Skeletal muscle tissue (tissue), 4 donors: ENCODE measurements around the gene TRAF3IP1. TPM values are rescaled to one million over a fixed set of nuclear protein-coding genes. Genes with fewer than 3 reads are reported as not detected.

Source experiments
- H3K27ac ChIP-seq: one replicate; pipeline ENCODE4 v1.7.0; 2013; ENCODE audit warnings: mild to moderate bottlenecking, low read depth, low read length, inconsistent platforms
- H3K27me3 ChIP-seq, 3 donors: one replicate each; pipeline ENCODE4 v1.7.0; 2013; ENCODE audit warnings: low read length in 3 of 3; ENCODE audit not compliant: control insufficient read depth in 3 of 3, insufficient read depth in 3 of 3
- H3K36me3 ChIP-seq, 3 donors: one replicate each; pipeline ENCODE4 v1.7.0; 2013; ENCODE audit warnings: low read length in 3 of 3; ENCODE audit not compliant: control insufficient read depth in 3 of 3, insufficient read depth in 3 of 3
- H3K4me1 ChIP-seq, 3 donors: one replicate each; pipeline ENCODE4 v1.7.0; 2013; ENCODE audit warnings: low read length in 3 of 3, mild to moderate bottlenecking in 3 of 3; ENCODE audit not compliant: control insufficient read depth in 3 of 3, insufficient read depth in 3 of 3
- H3K4me3 ChIP-seq, 3 donors: one replicate each; pipeline ENCODE4 v1.7.0; 2013; ENCODE audit warnings: low read length in 3 of 3
- H3K9ac ChIP-seq, 3 donors: one replicate each; pipeline ENCODE4 v1.7.0; 2013; ENCODE audit warnings: low read length in 3 of 3, mild to moderate bottlenecking in 3 of 3, moderate library complexity in 2 of 3, low read depth in 1 of 3
- H3K9me3 ChIP-seq, 3 donors: one replicate each; pipeline ENCODE4 v1.7.0; 2013; ENCODE audit warnings: low read length in 3 of 3; ENCODE audit not compliant: control insufficient read depth in 3 of 3
- total RNA-seq: library from RNA; depleted of rRNA; stranded (reverse); fragments of >200 nt; gene quantifications from one replicate; pipeline ENCODE4 v1.2.3, GENCODE V29; 2014
- donor health status: Osteomylitis.

The TRAF3IP1 gene
- total RNA-seq, 1 donor from 2014 or later, result 4.2 TPM

GRCh38 chr2:238422285-238422684, 102.0 kb downstream of the TRAF3IP1 start:
- Histone ChIP-seq H3K4me1 (peaks cover 10 to 30% (median 29%) of the 10 kb centered on the region in 3 donors), H3K27me3 (peaks cover 0 to 3% (median 3%) of the 10 kb centered on the region in 3 donors), H3K36me3 (no peaks in the 10 kb centered on the region), H3K27ac (no peak overlapping the region), H3K4me3 (no peak overlapping the region), H3K9ac (no peak overlapping the region), H3K9me3 (no peaks in the 10 kb centered on the region)

GRCh38 chr2:238422940-238423339, 102.6 kb downstream of the TRAF3IP1 start:
- no peak overlapping the region for H3K4me3 ChIP-seq
- H3K36me3 ChIP-seq, result no peaks in the 10 kb centered on the region
- H3K27me3 ChIP-seq, result peaks cover 0 to 3% (median 3%) of the 10 kb centered on the region in 3 donors
- H3K9ac ChIP-seq, result no peak overlapping the region
- H3K9me3 ChIP-seq, result no peaks in the 10 kb centered on the region
- H3K4me1 ChIP-seq, result peaks cover 16 to 37% (median 34%) of the 10 kb centered on the region in 3 donors
- H3K27ac ChIP-seq, result no peak overlapping the region

GRCh38 chr2:238423561-238424312, 103.4 kb downstream of the TRAF3IP1 start:
- Histone ChIP-seq H3K4me1 (peaks cover 18 to 38% (median 31%) of the 10 kb centered on the region in 3 donors), H3K36me3 (no peaks in the 10 kb centered on the region), H3K27ac (peak overlapping the region; percentile 47), H3K9me3 (no peaks in the 10 kb centered on the region), H3K9ac (no peak overlapping the region), H3K4me3 (no peak overlapping the region), H3K27me3 (peaks cover 0 to 3% (median 3%) of the 10 kb centered on the region in 3 donors)

GRCh38 chr2:238424313-238424700, 104.0 kb downstream of the TRAF3IP1 start:
- Histone ChIP-seq H3K36me3 (no peaks in the 10 kb centered on the region), H3K27me3 (peaks cover 0 to 3% (median 3%) of the 10 kb centered on the region in 3 donors), H3K9ac (no peak overlapping the region), H3K4me1 (peaks cover 18 to 36% (median 27%) of the 10 kb centered on the region in 3 donors), H3K4me3 (no peak overlapping the region), H3K9me3 (no peaks in the 10 kb centered on the region), H3K27ac (no peak overlapping the region)

- peaks cover 0 to 3% (median 0%) of the 10 kb centered on the region in 3 donors for H3K36me3 ChIP-seq
- no peak overlapping the region for H3K27ac ChIP-seq
- H3K4me1 ChIP-seq, result peaks cover 18 to 35% (median 18%) of the 10 kb centered on the region in 3 donors
- H3K27me3 ChIP-seq, result peaks cover 0 to 3% (median 3%) of the 10 kb centered on the region in 3 donors
- H3K4me3 ChIP-seq, result peak overlapping the region in 2 of 3 donors; percentile 88 to 91
- H3K9ac ChIP-seq, result peak overlapping the region in 2 of 3 donors; percentile 90 to 91
- H3K9me3 ChIP-seq, result no peaks in the 10 kb centered on the region
These were observed 105.2 kb downstream of the TRAF3IP1 start for GRCh38 chr2:238425505-238425978.

GRCh38 chr2:238425979-238426567, 105.8 kb downstream of the TRAF3IP1 start:
- peaks cover 17 to 33% (median 18%) of the 10 kb centered on the region in 3 donors for H3K4me1 ChIP-seq
- H3K27me3 ChIP-seq, result peaks cover 0 to 3% (median 3%) of the 10 kb centered on the region in 3 donors
- H3K9ac ChIP-seq, result peak overlapping the region; percentile 83 to 91 (median 90)
- H3K27ac ChIP-seq, result peak overlapping the region; percentile 83
- H3K36me3 ChIP-seq, result peaks cover 0 to 5% (median 0%) of the 10 kb centered on the region in 3 donors
- peak overlapping the region; percentile 77 to 91 (median 88) for H3K4me3 ChIP-seq
- no peaks in the 10 kb centered on the region for H3K9me3 ChIP-seq

GRCh38 chr2:238426568-238427434, 106.5 kb downstream of the TRAF3IP1 start, which contains the start of gene ASB1:
Gene ASB1, plus strand, starts transcription at chr2:238426927. Its CDS starts 144 bp downstream, at chr2:238427071.
- Histone ChIP-seq H3K27me3 (peaks cover 0 to 3% (median 3%) of the 10 kb centered on the region in 3 donors), H3K27ac (peak within 1 kb of the TSS; percentile 83)

GRCh38 chr2:238427435-238428162, 107.3 kb downstream of the TRAF3IP1 start:
- Histone ChIP-seq H3K36me3 (peaks cover 0 to 5% (median 0%) of the 10 kb centered on the region in 3 donors), H3K27ac (peak overlapping the region; percentile 83), H3K4me1 (peaks cover 17 to 33% (median 18%) of the 10 kb centered on the region in 3 donors), H3K9me3 (no peaks in the 10 kb centered on the region), H3K27me3 (peaks cover 0 to 3% (median 0%) of the 10 kb centered on the region in 3 donors), H3K9ac (peak overlapping the region; percentile 83 to 91 (median 90)), H3K4me3 (peak overlapping the region; percentile 77 to 91 (median 88))

More at GRCh38 chr2:238426568-238427434, 106.5 kb downstream of the TRAF3IP1 start, which contains the start of gene ASB1:
- Histone ChIP-seq H3K4me3 (peak within 1 kb of the TSS; percentile 77 to 91 (median 88)), H3K9me3 (no peaks in the 10 kb centered on the region), H3K36me3 (peaks cover 0 to 5% (median 0%) of the 10 kb centered on the region in 3 donors), H3K9ac (peak within 1 kb of the TSS; percentile 83 to 91 (median 90)), H3K4me1 (peaks cover 17 to 33% (median 18%) of the 10 kb centered on the region in 3 donors)

- Histone ChIP-seq H3K9me3 (no peaks in the 10 kb centered on the region), H3K27ac (no peak overlapping the region), H3K4me1 (peaks cover 15 to 33% (median 18%) of the 10 kb centered on the region in 3 donors), H3K9ac (no peak overlapping the region), H3K4me3 (no peak overlapping the region), H3K36me3 (peaks cover 6 to 11% (median 7%) of the 10 kb centered on the region in 3 donors), H3K27me3 (peaks cover 0 to 3% (median 0%) of the 10 kb centered on the region in 3 donors)
These were observed 108.5 kb downstream of the TRAF3IP1 start for GRCh38 chr2:238428866-238429265.
